GM12801 (cell line): ENCODE results near the gene LHFPL4.

ENCODE experiments used
- CTCF ChIP-seq: IDR thresholded peaks from one replicate; pipeline ENCODE4 v1.5.1; 2011; ENCODE audit warnings: control low read depth; ENCODE audit not compliant: insufficient read length; ENCODE audit errors: extremely low read depth

LHFPL4 gene

GRCh38 chr3:9553021-9553947, at the start of gene LHFPL4:
LHFPL4 (minus strand) TSS chr3:9553822; CDS start chr3:9552679, 1,143 bp downstream.
- TF ChIP-seq CTCF: no peak

GRCh38 chr3:9602620-9603019, 49.0 kb upstream of the LHFPL4 start:
- TF ChIP-seq CTCF: no peak

GRCh38 chr3:9600597-9600996, 47.0 kb upstream of the LHFPL4 start:
- TF ChIP-seq CTCF: no peak

GRCh38 chr3:9598783-9599387, 45.3 kb upstream of the LHFPL4 start:
- no peak for TF ChIP-seq CTCF

GRCh38 chr3:9595877-9596276, 42.3 kb upstream of the LHFPL4 start:
- no peak for TF ChIP-seq CTCF

- TF ChIP-seq CTCF: no peak
Measured at GRCh38 chr3:9590282-9590791, 36.7 kb upstream of the LHFPL4 start.

GRCh38 chr3:9583792-9584191, 30.2 kb upstream of the LHFPL4 start:
- no peak for TF ChIP-seq CTCF
